Karpas-422 (cell line): ENCODE data around the gene SLC35D1. TPM values are rescaled to one million over a fixed set of nuclear protein-coding genes. Genes with fewer than 3 reads are reported as not detected.
"Not testable (repeated sequence)": the region's sequence is repeated elsewhere in the genome, so short reads cannot be mapped to it uniquely, and the experiment has no call there.

Source experiments
- DNase-seq: peaks from one replicate; pipeline ENCODE4 v3.0.0-alpha.2; 2015
- H2AFZ ChIP-seq: fragments of 200-600 bp; sonication (generic); 2 replicates; pipeline ENCODE4 v1.6.1; 2014; ENCODE audit warnings: antibody characterized with exemption, low read length, mixed read lengths
- H3K27ac ChIP-seq: fragments of 200-600 bp; sonication (generic); 2 replicates; pipeline ENCODE4 v1.5.1; 2014; ENCODE audit warnings: mild to moderate bottlenecking, low read length, moderate library complexity
- H3K27me3 ChIP-seq: fragments of 200-600 bp; sonication (generic); 2 replicates; pipeline ENCODE4 v1.6.1; 2014; ENCODE audit warnings: low read length, mixed read lengths
- H3K36me3 ChIP-seq: fragments of 200-600 bp; sonication (generic); 2 replicates; pipeline ENCODE4 v1.6.1; 2014; ENCODE audit warnings: low read length, mixed read lengths; ENCODE audit not compliant: insufficient read depth
- H3K4me1 ChIP-seq: fragments of 200-600 bp; sonication (generic); 2 replicates; pipeline ENCODE4 v1.6.1; 2014; ENCODE audit warnings: mild to moderate bottlenecking, low read length, mixed read lengths
- H3K4me2 ChIP-seq: fragments of 200-600 bp; sonication (generic); 2 replicates; pipeline ENCODE4 v1.6.1; 2014; ENCODE audit warnings: low read length, low read depth, mild to moderate bottlenecking; ENCODE audit not compliant: poor library complexity, severe bottlenecking
- H3K4me3 ChIP-seq: fragments of 200-600 bp; sonication (generic); 2 replicates; pipeline ENCODE4 v1.5.1; 2014; ENCODE audit warnings: mild to moderate bottlenecking, antibody characterized with exemption, low read length, mixed read lengths
- H3K79me2 ChIP-seq: fragments of 200-600 bp; sonication (generic); 2 replicates; pipeline ENCODE4 v1.6.1; 2014; ENCODE audit warnings: mild to moderate bottlenecking, low read length, mixed read lengths
- H3K9ac ChIP-seq: fragments of 200-600 bp; sonication (generic); 2 replicates; pipeline ENCODE4 v1.6.0; 2014; ENCODE audit warnings: low read length
- H3K9me2 ChIP-seq: fragments of 200-600 bp; sonication (generic), shearing (Covaris generic); replicated peaks from 2 replicates; pipeline ENCODE4 v1.6.0; 2014; ENCODE audit warnings: mild to moderate bottlenecking, low read length, moderate library complexity; ENCODE audit not compliant: insufficient read depth
- H3K9me3 ChIP-seq: fragments of 300-700, 200-600 bp; sonication (generic); 2 replicates; pipeline ENCODE4 v1.6.1; 2014; ENCODE audit warnings: low read length, mixed read lengths
- H4K20me1 ChIP-seq: fragments of 200-600 bp; sonication (generic); 2 replicates; pipeline ENCODE4 v1.6.1; 2014; ENCODE audit warnings: mild to moderate bottlenecking, antibody characterized with exemption, low read length, low read depth; ENCODE audit not compliant: insufficient read depth
- small RNA-seq: library from RNA; depleted of rRNA; stranded (forward); fragments of <200 nt; gene quantifications from one replicate; pipeline ENCODE3, GENCODE V24; 2014
- total RNA-seq: library from RNA; depleted of rRNA; stranded (reverse); fragments of >200 nt; shearing (Covaris generic); gene quantifications from 2 replicates; pipeline ENCODE4 v1.2.3, GENCODE V29; 2014; ENCODE audit warnings: low replicate concordance; rRNA removed

SLC35D1 gene
- total RNA-seq, 1 experiment from 2014 or later: 40.6 TPM

DNA sequence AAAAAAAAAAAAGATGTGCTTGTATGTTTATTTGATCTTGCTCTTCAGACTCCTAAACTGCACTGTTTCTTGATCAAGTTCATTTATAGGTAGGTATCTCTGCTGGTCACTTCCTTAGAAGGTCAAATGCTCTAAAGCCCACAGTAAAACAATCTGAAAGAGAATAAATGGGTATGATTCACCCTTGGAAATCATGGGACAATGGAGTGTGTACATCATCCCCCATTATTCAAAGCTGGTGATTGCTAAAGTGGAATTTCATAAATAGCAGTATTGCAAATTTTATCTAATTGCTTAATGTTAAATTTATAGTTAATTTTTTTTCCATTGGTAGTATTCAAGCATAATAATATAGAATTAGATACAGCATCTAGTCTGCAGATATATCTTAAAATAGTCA, 75.7 kb downstream of the SLC35D1 start:
- H3K36me3 ChIP-seq: peaks cover 54% of the 10 kb centered on the region
- H3K79me2 ChIP-seq: peaks cover 17% of the 10 kb centered on the region
- peaks cover 11% of the 10 kb centered on the region for H3K4me1 ChIP-seq
- H2AFZ ChIP-seq: no peak overlapping the region
- no peak overlapping the region for H3K4me3 ChIP-seq
- H3K4me2 ChIP-seq: no peak overlapping the region
- H4K20me1 ChIP-seq: no peaks in the 10 kb centered on the region
- H3K9me3 ChIP-seq: no peaks in the 10 kb centered on the region
- no peak for DNase-seq
- H3K9me2 ChIP-seq: no peaks in the 10 kb centered on the region
- no peak overlapping the region for H3K9ac ChIP-seq
- no peak overlapping the region for H3K27ac ChIP-seq
- no peaks in the 10 kb centered on the region for H3K27me3 ChIP-seq

DNA sequence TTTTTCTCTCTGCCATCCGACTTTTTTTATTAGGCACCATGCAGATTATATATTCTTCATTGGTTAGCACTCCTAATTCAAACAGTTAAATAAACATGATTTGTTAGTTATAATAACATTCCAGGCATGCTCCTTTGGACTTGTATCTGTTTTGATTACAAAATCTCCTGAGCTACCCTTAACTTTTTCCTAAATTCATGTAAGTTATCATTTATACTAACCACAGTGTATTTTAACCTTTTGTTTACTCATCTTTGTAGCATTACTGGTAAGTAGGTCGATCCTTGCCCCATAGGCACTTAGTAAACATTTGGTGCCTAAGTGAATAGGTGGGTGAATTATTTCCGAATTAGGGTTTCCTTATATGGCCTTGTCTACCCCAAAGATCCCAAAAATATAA, 85.4 kb downstream of the SLC35D1 start:
- Histone ChIP-seq H3K9me3 (no peaks in the 10 kb centered on the region), H3K4me2 (no peak overlapping the region), H3K4me1 (peaks cover 8% of the 10 kb centered on the region), H2AFZ (no peak overlapping the region), H3K79me2 (peaks cover 59% of the 10 kb centered on the region), H3K27ac (no peak overlapping the region), H3K36me3 (peaks cover 66% of the 10 kb centered on the region; the same call in 1 of the 2 replicates), H4K20me1 (no peaks in the 10 kb centered on the region), H3K4me3 (no peak overlapping the region), H3K9me2 (no peaks in the 10 kb centered on the region), H3K9ac (no peak overlapping the region), H3K27me3 (no peaks in the 10 kb centered on the region)
- DNase-seq: no peak

GRCh38 chr1:66966188-66966873, 87.6 kb downstream of the SLC35D1 start:
- Histone ChIP-seq H3K79me2 (peaks cover 66% of the 10 kb centered on the region), H3K36me3 (peaks cover 71% of the 10 kb centered on the region), H3K4me1 (peaks cover 14% of the 10 kb centered on the region)
- H3K4me2 ChIP-seq, H3K9ac ChIP-seq, H3K9me2 ChIP-seq, H3K27me3 ChIP-seq, H3K4me3 ChIP-seq, H2AFZ ChIP-seq, H3K27ac ChIP-seq, DNase-seq, H4K20me1 ChIP-seq, H3K9me3 ChIP-seq: not testable (repeated sequence)

DNA sequence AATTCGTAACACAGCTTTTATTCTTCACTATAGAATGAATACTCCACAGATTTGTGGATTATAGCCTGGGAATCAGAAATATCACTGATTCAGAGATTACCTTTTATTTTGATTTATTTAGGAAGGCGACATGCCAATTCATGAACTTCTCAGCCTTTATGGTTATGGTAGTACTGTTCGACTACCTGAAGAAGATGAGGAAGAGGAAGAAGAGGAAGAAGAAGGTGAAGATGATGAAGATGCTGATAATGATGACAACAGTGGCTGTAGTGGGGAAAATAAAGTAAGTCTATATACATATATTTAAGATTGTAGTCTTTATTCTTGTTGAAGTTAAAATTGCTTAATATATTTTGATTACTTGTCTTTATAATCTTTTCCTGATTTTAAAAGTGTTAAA, 96.0 kb downstream of the SLC35D1 start:
- no peak overlapping the region for H3K4me2 ChIP-seq
- H3K9me3 ChIP-seq: no peaks in the 10 kb centered on the region
- H3K79me2 ChIP-seq: peaks cover 88% of the 10 kb centered on the region
- no peak overlapping the region for H2AFZ ChIP-seq
- no peak overlapping the region for H3K9ac ChIP-seq
- no peak overlapping the region for H3K27ac ChIP-seq
- peaks cover 77% of the 10 kb centered on the region for H3K36me3 ChIP-seq
- peaks cover 4% of the 10 kb centered on the region; the same call in 1 of the 2 replicates for H4K20me1 ChIP-seq
- H3K9me2 ChIP-seq: no peaks in the 10 kb centered on the region
- H3K27me3 ChIP-seq: no peaks in the 10 kb centered on the region
- H3K4me1 ChIP-seq: peaks cover 14% of the 10 kb centered on the region
- H3K4me3 ChIP-seq: no peak overlapping the region
- DNase-seq: no peak

DNA sequence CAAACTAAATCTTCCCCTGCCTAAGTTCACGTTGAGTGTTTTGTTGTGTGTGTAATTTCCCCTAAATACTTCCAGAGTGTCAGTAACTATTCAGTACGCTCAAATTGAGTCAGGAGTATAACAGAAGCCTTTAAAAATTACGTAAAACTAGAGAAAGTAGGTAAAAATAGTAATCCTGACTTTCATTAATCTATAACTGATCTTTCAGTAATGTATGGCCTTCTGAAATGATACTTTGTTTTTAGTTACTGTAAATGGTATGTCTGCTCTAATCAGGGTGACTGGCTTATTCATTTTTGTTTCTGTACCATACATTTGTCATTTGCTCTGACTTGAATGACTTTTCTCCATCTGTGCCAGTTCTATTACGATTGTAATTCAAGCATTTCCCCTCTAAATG, 99.7 kb downstream of the SLC35D1 start:
- Histone ChIP-seq H3K27ac (no peak overlapping the region), H3K4me2 (no peak overlapping the region), H3K27me3 (no peaks in the 10 kb centered on the region), H3K9ac (no peak overlapping the region), H4K20me1 (peaks cover 7% of the 10 kb centered on the region; the same call in 1 of the 2 replicates), H3K4me1 (no peaks in the 10 kb centered on the region), H3K9me2 (no peaks in the 10 kb centered on the region), H3K36me3 (peaks cover 56% of the 10 kb centered on the region), H3K9me3 (no peaks in the 10 kb centered on the region), H3K79me2 (peaks cover 94% of the 10 kb centered on the region), H3K4me3 (no peak overlapping the region), H2AFZ (no peak overlapping the region)
- no peak for DNase-seq

GRCh38 chr1:66951513-66951912, 102.4 kb downstream of the SLC35D1 start:
- no peaks in the 10 kb centered on the region for H3K27me3 ChIP-seq
- H3K4me1 ChIP-seq: no peaks in the 10 kb centered on the region
- H3K9me2 ChIP-seq: no peaks in the 10 kb centered on the region
- H3K9ac ChIP-seq: no peak overlapping the region
- H4K20me1 ChIP-seq: 0 out of 2 replicates have a peak, but pooled peaks cover 3% of the 10 kb centered on the region
- H3K79me2 ChIP-seq: peaks cover 96% of the 10 kb centered on the region
- peaks cover 57% of the 10 kb centered on the region; the same call in 1 of the 2 replicates for H3K36me3 ChIP-seq
- no peak overlapping the region for H3K4me2 ChIP-seq
- no peaks in the 10 kb centered on the region for H3K9me3 ChIP-seq
- no peak overlapping the region for H3K27ac ChIP-seq
- H2AFZ ChIP-seq: no peak overlapping the region
- H3K4me3 ChIP-seq: no peak overlapping the region
- no peak for DNase-seq

Small RNA genes lying within 50 kb of the gene (small RNA-seq; reads per million reads assigned to genes)
- not detected for gene RF00322

Other genes starting within 250 kb of the SLC35D1 start
- 0.48 and 0.97 TPM in 2 replicates for gene DNAI4, start 129.3 kb downstream of the SLC35D1 start, total RNA-seq
- 19.3 and 29.2 TPM in 2 replicates for gene MIER1, start 129.2 kb downstream of the SLC35D1 start, total RNA-seq
- gene C1orf141, start 80.8 kb upstream of the SLC35D1 start, total RNA-seq: not detected in 2 replicates
- 0.45 TPM in 1 of 2 replicates, not detected in the other for gene IL23R, start 112.3 kb upstream of the SLC35D1 start, total RNA-seq